ENCODE results near the gene TBC1D22A. TPM values are rescaled to one million over a fixed set of nuclear protein-coding genes. Genes with fewer than 3 reads are reported as not detected.

The TBC1D22A gene
- total and polyA plus RNA-seq, 2 experiments from 2014 or later = 9.6 to 13.3 TPM

GRCh38 chr22:47160141-47160541 lies 397.7 kb downstream of the TBC1D22A start (continued):
- TF ChIP-seq CTCF (conservative IDR thresholded peaks at IDR 0.05; ENCODE audit: low read depth in 2 of 2) (no peak), ZNF114 (CRISPR knock-in tag; IDR thresholded peaks at IDR 0.05) (no peak), POLR2AphosphoS5 (IDR thresholded peaks at IDR 0.05; ENCODE audit: low read depth) (no peak)

GRCh38 chr22:47160781-47161520 lies 398.5 kb downstream of the TBC1D22A start:
- no peak overlapping the region for H3K27ac Mint-ChIP-seq
- no peak for ATAC-seq
- no peak for TF ChIP-seq ZNF462 (CRISPR knock-in tag; IDR thresholded peaks at IDR 0.05)
- no peak for TF ChIP-seq ZNF114 (CRISPR knock-in tag; IDR thresholded peaks at IDR 0.05)
- TF ChIP-seq CREB1 (CRISPR knock-in tag; IDR thresholded peaks at IDR 0.05; ENCODE audit: low read depth) = no peak
- TF ChIP-seq STAT1 (IDR thresholded peaks at IDR 0.05; ENCODE audit: unreplicated experiment) = no peak
- TF ChIP-seq NANOG (IDR thresholded peaks at IDR 0.05; ENCODE audit: borderline replicate concordance) = no peak
- no peak for TF ChIP-seq POLR2AphosphoS5 (IDR thresholded peaks at IDR 0.05; ENCODE audit: low read depth)
- no peak for TF ChIP-seq EZH2 (IDR thresholded peaks at IDR 0.05; ENCODE audit: low read depth, unreplicated experiment)
- TF ChIP-seq JUNB (IDR thresholded peaks at IDR 0.05; ENCODE audit: unreplicated experiment) = no peak
- TF ChIP-seq REST (IDR thresholded peaks at IDR 0.05; ENCODE audit: unreplicated experiment) = no peak
- no peak for TF ChIP-seq CTCF (conservative IDR thresholded peaks at IDR 0.05; ENCODE audit: low read depth in 2 of 2)

More at GRCh38 chr22:47160781-47161520, 398.5 kb downstream of the TBC1D22A start:
- Histone ChIP-seq H3K4me3 (no peak overlapping the region), H3F3A (replicated peaks; ENCODE audit: low read depth) (no peaks in the 10 kb centered on the region), H3K27me3 (ENCODE audit: insufficient read depth) (no peaks in the 10 kb centered on the region), H3K4me2 (no peak overlapping the region), H3K36me3 (ENCODE audit: insufficient read depth) (no peaks in the 10 kb centered on the region), H3K4me1 (ENCODE audit: insufficient read depth) (no peaks in the 10 kb centered on the region), H4K20me1 (replicated peaks; ENCODE audit: insufficient read depth) (no peaks in the 10 kb centered on the region), H3K79me2 (replicated peaks; ENCODE audit: insufficient read depth) (no peaks in the 10 kb centered on the region), H3K9me2 (ENCODE audit: insufficient read depth) (no peaks in the 10 kb centered on the region), H3K27ac (ENCODE audit: low read depth) (no peak overlapping the region), H2AFZ (no peak overlapping the region)
- H3K9me3 Mint-ChIP-seq = no peaks in the 10 kb centered on the region
- H3K36me3 Mint-ChIP-seq (ENCODE audit: low read depth) = peaks cover under 1% of the 10 kb centered on the region; the same call in 1 of the 3 replicates
- no peak for DNase-seq (ENCODE audit: low spot score)
- peaks cover 2% of the 10 kb centered on the region for H3K27me3 Mint-ChIP-seq (ENCODE audit: insufficient read depth, low read depth, poor library complexity)
- 0 out of 3 replicates have a peak, but pooled peaks cover 4% of the 10 kb centered on the region for H3K4me1 Mint-ChIP-seq
- no peak overlapping the region for H3K4me3 Mint-ChIP-seq
